DMS79 (cell line): ENCODE data around the gene LMOD1.
A peak's percentile ranks its signal among the peaks of the same experiment; 100 is the strongest.
"Not testable (repeated sequence)": the region's sequence is repeated elsewhere in the genome, so short reads cannot be mapped to it uniquely, and the experiment has no call there.

ENCODE experiments used
- DNase-seq: peaks from one replicate; lab custom pipeline; 2025; lab: John Stamatoyannopoulos, UW

LMOD1 gene

GRCh38 chr1:201947697-201948008 is 1.3 kb upstream of the LMOD1 start:
- DNase-seq, result no peak

GRCh38 chr1:201945863-201946223 is 505 bp downstream of the LMOD1 start:
- DNase-seq, result no peak

GRCh38 chr1:201945157-201945556 is 1.2 kb downstream of the LMOD1 start:
- DNase-seq, result no peak

- DNase-seq, result no peak
Observed at GRCh38 chr1:201944639-201945038, 1.7 kb downstream of the LMOD1 start.

GRCh38 chr1:201944002-201944401 is 2.3 kb downstream of the LMOD1 start:
- DNase-seq, result no peak

- DNase-seq, result no peak
Observed at GRCh38 chr1:201942129-201942495, 4.2 kb downstream of the LMOD1 start.

GRCh38 chr1:201941420-201942128 is 4.8 kb downstream of the LMOD1 start:
- no peak for DNase-seq

DNA sequence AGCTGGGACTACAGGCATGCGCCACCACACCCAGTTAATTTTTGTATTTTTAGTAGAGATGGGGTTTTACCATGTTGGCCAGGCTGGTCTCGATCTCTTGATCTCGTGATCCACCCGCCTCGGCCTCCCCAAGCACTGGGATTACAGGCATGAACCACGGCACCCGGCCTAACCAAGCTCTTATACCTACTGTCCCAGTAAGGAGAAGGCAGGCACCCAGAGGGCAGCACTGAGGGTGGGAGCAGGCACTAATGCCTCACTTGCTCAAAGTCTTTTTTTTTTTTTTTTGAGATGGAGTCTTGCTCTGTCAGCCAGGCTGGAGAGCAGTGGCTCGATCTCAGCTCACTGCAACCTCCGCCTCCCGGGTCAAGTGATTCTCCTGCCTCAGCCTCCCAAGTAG is 6.0 kb downstream of the LMOD1 start:
- DNase-seq, result not testable (repeated sequence)

DNA sequence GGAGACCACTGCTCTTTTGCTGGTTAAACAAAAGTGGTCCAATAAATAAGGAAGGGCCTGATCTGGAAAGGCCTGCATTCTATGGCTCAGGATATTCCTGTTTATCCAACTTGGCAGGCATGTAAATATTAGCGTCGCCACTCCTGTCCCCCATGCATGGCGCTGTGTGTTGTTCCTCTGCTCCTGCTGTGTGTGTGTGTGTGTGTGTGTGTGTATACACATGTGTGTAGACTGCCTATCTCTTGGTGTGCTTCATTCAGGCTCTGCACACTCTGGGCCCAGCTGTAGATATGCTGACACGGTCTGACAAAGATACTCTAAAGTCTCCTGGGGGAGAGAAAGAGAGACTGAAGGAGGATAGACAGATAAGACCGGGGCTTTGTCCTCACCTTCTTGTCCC is 6.8 kb downstream of the LMOD1 start:
- DNase-seq, result no peak

- no peak for DNase-seq
Observed at GRCh38 chr1:201939148-201939547, 7.2 kb downstream of the LMOD1 start.

GRCh38 chr1:201938440-201939035 is 7.8 kb downstream of the LMOD1 start:
- no peak for DNase-seq

DNA sequence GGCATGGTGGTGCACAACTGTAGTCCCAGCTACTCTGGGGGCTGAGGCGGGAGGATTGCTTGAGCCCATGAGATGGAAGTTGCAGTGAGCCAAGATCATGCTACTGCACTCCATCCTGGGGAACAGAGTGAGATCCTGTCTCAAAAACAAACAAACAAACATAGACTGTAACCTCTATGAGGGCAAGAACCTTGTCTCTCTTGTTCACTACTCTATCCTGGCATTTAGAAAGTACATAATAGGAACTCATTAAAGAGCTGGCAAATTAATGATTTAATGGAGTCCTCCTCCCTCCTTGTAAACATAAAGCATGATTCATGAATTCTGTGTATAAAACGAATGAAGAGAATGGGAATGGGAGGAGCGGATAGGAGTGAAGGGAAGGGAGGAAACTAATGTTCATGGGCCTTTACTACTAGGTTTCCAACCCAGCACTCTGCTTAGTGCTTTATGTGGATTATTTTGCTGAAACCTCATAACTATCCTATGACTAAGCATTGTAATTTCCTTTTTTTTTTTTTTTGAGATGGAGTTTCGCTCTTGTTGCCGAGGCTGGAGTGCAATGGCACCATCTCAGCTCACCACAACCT is 8.6 kb downstream of the LMOD1 start:
- no peak for DNase-seq

DNA sequence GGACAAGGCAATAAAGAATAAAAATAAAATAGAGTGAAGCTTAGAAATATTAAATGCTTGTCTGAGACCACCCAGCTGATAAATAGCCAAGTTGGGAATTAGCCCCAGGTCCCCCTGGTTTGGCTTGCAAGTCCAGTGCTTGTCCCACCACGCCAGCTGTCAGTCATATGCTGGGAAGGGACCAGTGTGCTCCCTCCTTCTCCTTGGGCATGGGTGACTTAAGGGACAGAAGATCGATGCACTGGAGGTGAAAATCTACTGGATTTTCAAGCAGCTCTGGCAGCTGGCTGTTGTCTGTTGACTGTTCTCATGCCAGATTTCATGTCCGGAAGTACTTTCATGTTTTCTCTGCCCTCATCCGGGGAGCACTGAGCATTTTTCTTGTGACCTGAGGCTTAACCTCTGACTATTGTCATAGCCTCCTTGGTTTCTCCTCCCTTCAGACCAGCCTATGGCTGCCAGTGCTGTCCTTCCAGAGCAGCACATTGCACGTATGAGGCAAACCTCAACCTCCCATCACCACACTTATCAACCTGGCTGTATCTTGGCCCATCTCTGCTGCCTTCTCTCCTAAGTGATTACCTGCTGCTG is 12.4 kb downstream of the LMOD1 start:
- no peak for DNase-seq

GRCh38 chr1:201930803-201931202 is 15.5 kb downstream of the LMOD1 start:
- no peak for DNase-seq

- DNase-seq, result no peak
Observed at GRCh38 chr1:201930137-201930536, 16.2 kb downstream of the LMOD1 start.

GRCh38 chr1:201928266-201928665 is 18.1 kb downstream of the LMOD1 start:
- no peak for DNase-seq

DNA sequence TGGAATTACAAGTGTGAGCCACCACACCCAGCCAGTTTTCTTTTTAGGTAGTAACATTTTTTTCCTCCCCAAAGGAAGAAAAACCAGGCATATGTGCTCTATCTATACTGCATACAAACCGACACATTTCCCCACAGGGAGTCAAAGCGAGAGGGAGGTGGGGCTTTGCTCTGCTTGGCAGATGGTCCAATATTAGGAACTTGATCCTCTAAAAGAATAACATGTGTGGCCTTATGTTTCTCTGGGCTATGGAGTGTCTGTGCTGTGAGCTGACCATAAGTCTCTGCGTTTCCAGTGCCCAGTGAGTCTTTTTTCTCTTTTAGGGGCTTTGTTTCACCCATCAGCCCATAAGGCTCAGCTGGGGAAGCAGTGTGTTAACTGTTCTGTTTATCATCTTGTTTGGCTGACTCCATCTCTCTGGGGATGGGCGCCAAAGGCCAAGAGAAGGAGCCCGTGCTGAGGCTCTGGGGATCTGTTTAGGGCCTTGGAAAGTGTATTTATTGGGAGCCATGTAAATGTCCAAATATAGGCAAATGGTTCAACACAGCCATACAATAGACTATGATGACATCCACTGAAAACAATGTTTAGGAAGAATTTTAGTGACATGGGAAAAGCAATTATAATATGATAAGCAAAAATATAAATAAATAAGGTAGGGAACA is 20.2 kb downstream of the LMOD1 start:
- DNase-seq, result no peak

DNA sequence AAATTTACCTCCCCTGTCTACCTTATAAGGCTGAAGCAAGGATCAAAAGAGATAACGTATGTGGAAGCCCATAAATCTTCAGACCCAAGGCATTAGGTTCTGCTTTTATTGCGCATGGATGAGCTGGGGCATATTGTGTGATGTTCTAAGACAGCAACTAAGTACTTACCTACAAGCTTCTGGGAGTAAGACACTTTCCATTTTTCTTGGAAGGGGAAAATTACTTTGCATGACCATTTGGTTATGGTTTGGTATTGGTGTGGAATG is 21.1 kb downstream of the LMOD1 start:
- DNase-seq, result no peak

- no peak for DNase-seq
Observed at GRCh38 chr1:201921952-201922558, 24.3 kb downstream of the LMOD1 start.

DNA sequence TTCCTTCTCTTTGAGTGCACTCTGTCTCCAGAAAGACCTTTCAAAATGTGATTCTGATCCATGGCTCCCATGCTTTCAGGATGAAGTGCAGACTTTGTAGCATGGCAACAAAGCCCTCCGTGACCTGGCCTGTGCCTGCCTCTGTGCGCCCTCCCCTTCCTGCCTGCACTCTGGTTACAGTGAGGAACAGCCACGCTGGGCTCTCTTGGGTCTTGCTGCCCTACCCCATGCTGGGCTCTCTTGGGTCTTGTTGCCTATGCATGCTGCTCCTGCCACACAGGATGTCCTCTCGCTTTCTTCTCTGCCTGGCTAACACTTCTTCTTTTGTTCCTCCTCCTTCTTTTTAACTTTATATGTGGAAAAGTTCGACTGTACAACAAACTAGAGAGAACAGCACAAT is 28.0 kb downstream of the LMOD1 start:
- no peak for DNase-seq

DNA sequence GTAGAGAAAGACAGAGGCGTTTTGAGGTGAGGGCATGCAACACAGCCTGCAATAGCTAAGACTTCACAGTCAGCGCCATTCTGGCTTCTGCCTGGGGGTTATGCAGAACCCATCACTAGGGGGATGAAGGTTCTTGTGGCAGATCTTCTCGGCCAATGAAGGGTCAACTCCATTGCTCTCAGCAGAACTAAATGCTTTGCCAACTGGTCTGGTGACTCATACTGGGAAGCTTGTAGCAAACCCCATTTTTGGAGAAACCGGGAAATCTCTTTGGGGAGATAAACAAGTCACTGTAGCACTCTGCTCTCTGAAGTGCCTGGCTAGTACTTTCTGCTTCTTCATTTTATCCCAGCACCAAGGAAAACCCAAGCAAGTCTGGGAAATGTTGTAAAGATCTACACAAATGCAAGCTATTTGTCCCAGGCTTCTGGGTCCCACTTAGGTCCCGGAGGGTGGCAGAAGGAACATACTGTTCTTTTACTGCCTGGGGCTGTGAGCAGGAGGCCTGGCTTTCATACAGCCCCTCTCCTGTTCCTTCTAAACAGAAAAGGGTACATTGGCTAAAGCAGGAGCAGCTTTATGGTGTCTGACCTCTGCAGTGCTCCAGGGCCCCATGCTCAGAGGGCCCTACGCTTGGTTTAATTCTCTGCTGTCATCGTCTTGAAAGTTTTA is 28.9 kb downstream of the LMOD1 start:
- no peak for DNase-seq

GRCh38 chr1:201916649-201917249 is 29.6 kb downstream of the LMOD1 start:
- DNase-seq, result peak; percentile 16
